Esophagus muscularis mucosa (tissue), 4 donors: ENCODE measurements around the gene PTS.

Experiments used
- CTCF ChIP-seq, 3 experiments: fragments of 200-600 bp in 2 of 3; fragments of 450-650 bp in 1 of 3; sonication (generic) in 2 of 3; IDR thresholded peaks; one replicate each; pipeline ENCODE4 v1.5.1; 2017 to 2019; ENCODE audit warnings: antibody characterized with exemption in 3 of 3, mild to moderate bottlenecking in 2 of 3, moderate library complexity in 1 of 3
- EP300 ChIP-seq: sonication (generic); formaldehyde crosslinking; IDR thresholded peaks from one replicate; pipeline ENCODE4 v1.6.1; 2017; ENCODE audit warnings: antibody characterized with exemption
- POLR2AphosphoS5 ChIP-seq, 2 donors: sonication (generic); formaldehyde crosslinking; IDR thresholded peaks; one replicate each; pipeline ENCODE4 v1.6.1; 2017; ENCODE audit warnings: antibody characterized with exemption in 2 of 2

- TF ChIP-seq POLR2AphosphoS5 (IDR thresholded peaks at IDR 0.05) (no peak), CTCF (IDR thresholded peaks at IDR 0.05) (no peak), EP300 (no peak)
Measured at GRCh38 chr11:112228706-112229105, 2.5 kb downstream of the PTS start.
